ENCODE measurements around the gene NDOR1. TPM values are rescaled to one million over a fixed set of nuclear protein-coding genes. Genes with fewer than 3 reads are reported as not detected.

NDOR1 gene
- total and polyA plus RNA-seq, 4 donors, result 4.5 to 22.0 (median 12.0) TPM

- 85 to 88% methylated on average over 15 of the region's 15 CpGs for WGBS, 2 donors
- Histone ChIP-seq H3K36me3 (ENCODE audit: control insufficient read depth in 4 of 4, insufficient read depth in 4 of 4, low read length in 4 of 4) (peaks cover 8 to 61% (median 25%) of the 10 kb centered on the region in 4 donors), H3K27ac (ENCODE audit: low read depth in 1 of 2, low read length in 1 of 2) (no peak overlapping the region), H3K9me3 (ENCODE audit: control insufficient read depth in 4 of 4, insufficient read depth in 3 of 4, low read length in 3 of 4) (peaks cover 0 to 2% (median 0%) of the 10 kb centered on the region in 4 donors), H3K4me1 (ENCODE audit: control insufficient read depth in 5 of 5, insufficient read depth in 5 of 5, low read length in 5 of 5) (peaks cover 14 to 37% (median 20%) of the 10 kb centered on the region in 5 donors), H3K4me3 (peak overlapping the region; percentile 96), H3K9ac (ENCODE audit: insufficient read depth in 1 of 2, low read length in 2 of 2) (peak overlapping the region in 1 of 2 donors; percentile 52), H3K27me3 (ENCODE audit: control insufficient read depth in 3 of 3, insufficient read depth in 3 of 3, low read length in 2 of 3) (no peaks in the 10 kb centered on the region)
- no peak for DNase-seq
- ATAC-seq (ENCODE audit: insufficient read depth, low FRiP score), result no peak
- no peak for TF ChIP-seq CTCF (IDR thresholded peaks at IDR 0.05; ENCODE audit: control extremely low read depth, extremely low read depth)
These were observed 18.1 kb upstream of the NDOR1 start for GRCh38 chr9:137187386-137187785.

DNA sequence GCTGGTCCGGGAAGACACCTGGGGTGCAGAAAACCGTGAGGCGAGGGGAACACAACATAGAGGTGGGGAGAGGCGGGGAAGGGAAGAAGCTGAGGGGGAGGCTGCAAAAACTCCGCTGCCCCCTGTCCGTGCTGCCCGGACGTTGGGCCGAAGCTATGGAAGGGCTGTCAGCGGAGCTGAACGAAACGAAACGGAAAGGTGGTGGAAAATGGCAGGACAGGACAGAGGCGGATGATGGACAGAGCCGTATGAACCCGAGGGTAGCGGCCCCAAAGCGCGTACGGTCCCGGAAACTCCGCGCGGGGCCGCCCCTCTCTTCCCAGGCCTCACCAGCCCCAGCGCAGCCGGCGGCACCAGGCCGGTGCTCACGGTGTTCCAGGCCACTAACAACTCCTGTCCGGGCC lies 17.4 kb upstream of the NDOR1 start:
- no peaks in the 10 kb centered on the region for H3K27me3 ChIP-seq (ENCODE audit: control insufficient read depth in 3 of 3, insufficient read depth in 3 of 3, low read length in 2 of 3)
- no peak for TF ChIP-seq CTCF (IDR thresholded peaks at IDR 0.05; ENCODE audit: control extremely low read depth, extremely low read depth)
- H3K4me1 ChIP-seq (ENCODE audit: control insufficient read depth in 5 of 5, insufficient read depth in 5 of 5, low read length in 5 of 5), result peaks cover 14 to 37% (median 20%) of the 10 kb centered on the region in 5 donors
- H3K9ac ChIP-seq (ENCODE audit: insufficient read depth in 1 of 2, low read length in 2 of 2), result peak overlapping the region; percentile 37 to 52
- no peaks in the 10 kb centered on the region for H3K9me3 ChIP-seq (ENCODE audit: control insufficient read depth in 4 of 4, insufficient read depth in 3 of 4, low read length in 3 of 4)
- no peak for ATAC-seq (ENCODE audit: insufficient read depth, low FRiP score)
- WGBS, 2 donors, result 0% methylated on average over 25 to 31 of the region's 31 CpGs
- peak overlapping the region; percentile 81 to 95 for H3K27ac ChIP-seq (ENCODE audit: low read depth in 1 of 2, low read length in 1 of 2)
- H3K4me3 ChIP-seq, result peak overlapping the region; percentile 96
- H3K36me3 ChIP-seq (ENCODE audit: control insufficient read depth in 4 of 4, insufficient read depth in 4 of 4, low read length in 4 of 4), result peaks cover 1 to 54% (median 21%) of the 10 kb centered on the region in 4 donors
- DNase-seq, result no peak

DNA sequence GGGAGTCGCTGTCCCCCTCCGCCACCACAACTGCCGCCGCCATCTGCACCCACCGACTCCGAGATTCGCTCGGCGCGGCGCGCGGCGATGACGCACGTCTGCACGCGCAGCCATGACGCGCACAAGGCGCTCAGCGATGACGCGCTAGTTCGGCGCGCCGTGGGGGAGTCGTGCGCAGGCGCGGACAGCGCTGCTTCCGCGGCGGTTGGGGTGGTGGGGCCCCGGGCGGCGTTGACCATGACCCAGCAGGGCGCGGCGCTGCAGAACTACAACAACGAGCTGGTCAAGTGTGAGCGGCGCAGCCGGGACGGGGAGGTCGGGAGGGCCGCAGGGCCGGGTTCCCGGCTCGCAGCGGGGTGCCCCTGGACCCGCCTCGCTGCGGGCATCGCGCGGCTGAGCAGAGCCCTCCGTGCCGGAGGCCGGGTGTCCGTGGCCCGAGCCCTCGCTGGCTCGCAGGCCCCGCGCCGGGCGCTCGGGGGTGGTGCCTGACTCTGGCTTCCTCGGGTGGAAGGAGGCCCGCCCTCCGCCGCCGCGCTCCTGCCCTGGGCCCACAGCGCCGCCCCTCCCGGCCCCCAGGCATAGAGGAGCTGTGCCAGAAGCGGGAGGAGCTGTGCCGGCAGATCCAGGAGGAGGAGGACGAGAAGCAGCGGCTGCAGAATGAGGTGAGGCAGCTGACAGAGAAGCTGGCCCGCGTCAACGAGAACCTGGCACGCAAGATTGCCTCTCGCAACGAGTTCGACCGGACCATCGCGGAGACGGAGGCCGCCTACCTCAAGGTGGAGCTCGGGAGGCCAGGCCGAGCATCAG lies 16.8 kb upstream of the NDOR1 start, which contains the start of the genes ANAPC2 and SSNA1:
Gene ANAPC2, minus strand, starts transcription at position 71 of the 807 bp plus-strand sequence. Its CDS starts 28 bp downstream, at position 43.
Gene SSNA1, plus strand, starts transcription at position 187 of the 807 bp plus-strand sequence. Its CDS starts 51 bp downstream, at position 238.
- DNase-seq (peak; percentile 95 to 98 (median 95)), ATAC-seq (ENCODE audit: insufficient read depth, low FRiP score) (peak; percentile 89)
- peak; percentile 10 for TF ChIP-seq CTCF (IDR thresholded peaks at IDR 0.05; ENCODE audit: control extremely low read depth, extremely low read depth)
- H3K4me3 ChIP-seq, result peak within 1 kb of the TSS; percentile 96
- 0 to 1% methylated on average over 81 to 98 of the region's 98 CpGs for WGBS, 2 donors
- peak within 1 kb of the TSS; percentile 39 to 52 for H3K9ac ChIP-seq (ENCODE audit: insufficient read depth in 1 of 2, low read length in 2 of 2)
- H3K27ac ChIP-seq (ENCODE audit: low read depth in 1 of 2, low read length in 1 of 2), result peak within 1 kb of the TSS; percentile 94 to 95
- H3K4me1 ChIP-seq (ENCODE audit: control insufficient read depth in 5 of 5, insufficient read depth in 5 of 5, low read length in 5 of 5), result peaks cover 14 to 37% (median 20%) of the 10 kb centered on the region in 5 donors
- no peaks in the 10 kb centered on the region for H3K27me3 ChIP-seq (ENCODE audit: control insufficient read depth in 3 of 3, insufficient read depth in 3 of 3, low read length in 2 of 3)
- H3K9me3 ChIP-seq (ENCODE audit: control insufficient read depth in 4 of 4, insufficient read depth in 3 of 4, low read length in 3 of 4), result no peaks in the 10 kb centered on the region
- peaks cover 0 to 48% (median 16%) of the 10 kb centered on the region in 4 donors for H3K36me3 ChIP-seq (ENCODE audit: control insufficient read depth in 4 of 4, insufficient read depth in 4 of 4, low read length in 4 of 4)
